Aorta (tissue), 5 donors: ENCODE measurements around the gene LMX1B. TPM values are rescaled to one million over a fixed set of nuclear protein-coding genes. Genes with fewer than 3 reads are reported as not detected.
"Not testable (repeated sequence)": the region's sequence is repeated elsewhere in the genome, so short reads cannot be mapped to it uniquely, and the experiment has no call there.

Experiments used
- ATAC-seq: fragments of 200-7000 bp; cut with Tn5 transposase; one replicate; pipeline ENCODE4 v1.9.1; 2022; ENCODE audit warnings: moderate library complexity; ENCODE audit not compliant: low FRiP score
- DNase-seq, 2 donors: peaks; one replicate each; pipeline ENCODE4 v3.0.0-alpha.2; 2020
- H3K27ac ChIP-seq, 2 donors: one replicate each; pipeline ENCODE4 v1.5.1; 2013; ENCODE audit warnings: low read length in 2 of 2, mild to moderate bottlenecking in 2 of 2, moderate library complexity in 2 of 2, control low read depth in 1 of 2, inconsistent platforms in 1 of 2, low read depth in 1 of 2
- H3K27me3 ChIP-seq, 2 donors: one replicate each; pipeline ENCODE4 v1.6.1; 2013; ENCODE audit warnings: control low read depth in 1 of 2, low read length in 1 of 2, mild to moderate bottlenecking in 1 of 2, moderate library complexity in 1 of 2; ENCODE audit not compliant: insufficient read depth in 2 of 2, control insufficient read depth in 1 of 2
- H3K36me3 ChIP-seq, 2 donors: one replicate each; pipeline ENCODE4 v1.6.1; 2013; ENCODE audit warnings: control low read depth in 1 of 2, low read length in 1 of 2, mild to moderate bottlenecking in 1 of 2; ENCODE audit not compliant: insufficient read depth in 2 of 2, control insufficient read depth in 1 of 2
- H3K4me1 ChIP-seq, 2 donors: one replicate each; pipeline ENCODE4 v1.6.1; 2013; ENCODE audit warnings: low read length in 2 of 2, control low read depth in 1 of 2, mild to moderate bottlenecking in 1 of 2, moderate library complexity in 1 of 2; ENCODE audit not compliant: insufficient read depth in 2 of 2, control insufficient read depth in 1 of 2
- H3K4me3 ChIP-seq, 2 donors: one replicate each; pipeline ENCODE4 v1.5.1; 2013; ENCODE audit warnings: low read length in 2 of 2, control low read depth in 1 of 2, mild to moderate bottlenecking in 1 of 2
- H3K9me3 ChIP-seq: one replicate; pipeline ENCODE4 v1.6.1; 2013; ENCODE audit warnings: mild to moderate bottlenecking, low read length; ENCODE audit not compliant: control insufficient read depth
- whole genome bisulfite sequencing, 2 donors: extraction: QIAGEN DNeasy Blood & Tissue Kit; methylation state at CpG; one replicate each; pipeline ENCODE4 v1.1.7; 2013; 5-methylcytosine and 5-hydroxymethylcytosine counted together
- intact Hi-C, 2 donors: fragments of 100-400 bp; cut with DNase I; formaldehyde crosslinking; loops; one replicate each; pipeline versions ENCODE4 v1.14.2 to v1.15.0; 2022
- polyA plus RNA-seq, 2 donors: library from polyadenylated mRNA; stranded (reverse); fragments of 200-250 nt; gene quantifications; one replicate each; pipeline ENCODE4 v1.2.3, GENCODE V29; 2013
- total RNA-seq, 2 donors: library from RNA; stranded (reverse); fragmentation: NEBNext Ultra II Directional; extraction: Animal tissue kit (Norgen Biotek cat#: 25700); gene quantifications; one replicate each; pipeline ENCODE4 v1.2.1, GENCODE V29; 2021
- donor health status: healthy with polysubstance abuse.
- donor health status: Bipolar disorder and iron deficiency.
- donor health status: DM: no; HTN: no; CAD: no.
- donor health status: DM: no; HTN: no; CAD: no.
- donor health status: DM: yes; HTN: yes; CAD: no.

LMX1B gene
- total and polyA plus RNA-seq, 4 donors, result 0.32 to 1.6 TPM; not detected in 2

DNA sequence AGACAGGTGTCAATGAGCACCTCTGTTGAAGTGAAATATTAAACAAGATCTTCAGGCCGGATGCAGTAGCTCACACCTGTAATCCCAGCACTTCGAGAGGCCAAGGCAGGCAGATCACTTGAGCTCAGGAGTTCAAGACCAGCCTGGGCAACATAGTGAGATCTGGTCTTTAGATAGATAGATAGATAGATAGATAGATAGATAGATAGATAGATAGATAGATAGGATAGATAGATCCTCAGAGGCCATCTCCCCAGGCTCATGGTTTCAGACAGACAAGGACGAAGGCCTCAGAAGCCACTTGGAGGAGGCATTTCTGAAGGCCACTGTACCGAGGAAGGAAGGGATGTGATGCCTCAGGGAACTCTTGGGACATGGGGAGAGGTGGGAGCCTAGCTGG is 42.5 kb downstream of the LMX1B start:
- H3K9me3 ChIP-seq, H3K4me3 ChIP-seq, ATAC-seq, H3K36me3 ChIP-seq, H3K27me3 ChIP-seq, DNase-seq, intact Hi-C loops, H3K4me1 ChIP-seq, H3K27ac ChIP-seq: not testable (repeated sequence)
- WGBS, 2 donors, result 90% methylated on average over 4 of the region's 4 CpGs

DNA sequence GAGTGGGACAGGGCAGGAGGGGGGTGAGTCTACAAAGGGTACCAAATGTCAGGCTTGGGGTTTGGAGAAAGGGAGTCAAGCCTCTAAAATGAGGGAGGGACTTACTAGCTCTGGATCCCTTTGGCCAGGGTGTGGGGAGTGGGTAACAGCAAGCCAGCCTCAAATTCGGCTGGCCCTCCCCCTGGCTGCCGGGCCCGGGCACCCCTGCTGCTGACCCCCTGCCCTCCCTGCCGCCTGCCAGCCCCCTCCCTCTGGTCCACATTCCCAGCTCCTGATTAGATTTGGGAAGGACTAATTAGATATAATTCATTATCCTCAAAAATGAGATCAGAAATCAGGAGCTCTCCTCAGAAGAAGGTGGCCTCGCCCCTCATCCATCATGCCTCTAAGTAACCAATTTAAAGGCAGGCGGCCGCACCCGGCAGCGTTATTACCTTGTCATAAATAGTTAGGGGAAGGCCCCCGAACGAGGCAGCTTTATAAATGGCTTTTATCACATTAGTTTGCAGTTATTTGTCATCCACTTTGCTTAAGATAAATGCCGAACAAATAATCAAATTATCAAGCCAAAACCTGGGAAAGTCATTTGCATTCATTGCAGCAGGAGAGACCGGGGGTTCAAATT is 44.6 kb downstream of the LMX1B start:
- Histone ChIP-seq H3K9me3 (no peaks in the 10 kb centered on the region), H3K4me3 (no peak overlapping the region), H3K4me1 (no peaks in the 10 kb centered on the region), H3K27ac (no peak overlapping the region), H3K36me3 (no peaks in the 10 kb centered on the region), H3K27me3 (no peaks in the 10 kb centered on the region)
- WGBS, 2 donors, result 92% methylated on average over 13 of the region's 13 CpGs
- intact Hi-C loops, result no loop called here
- ATAC-seq (no peak), DNase-seq (no peak)

DNA sequence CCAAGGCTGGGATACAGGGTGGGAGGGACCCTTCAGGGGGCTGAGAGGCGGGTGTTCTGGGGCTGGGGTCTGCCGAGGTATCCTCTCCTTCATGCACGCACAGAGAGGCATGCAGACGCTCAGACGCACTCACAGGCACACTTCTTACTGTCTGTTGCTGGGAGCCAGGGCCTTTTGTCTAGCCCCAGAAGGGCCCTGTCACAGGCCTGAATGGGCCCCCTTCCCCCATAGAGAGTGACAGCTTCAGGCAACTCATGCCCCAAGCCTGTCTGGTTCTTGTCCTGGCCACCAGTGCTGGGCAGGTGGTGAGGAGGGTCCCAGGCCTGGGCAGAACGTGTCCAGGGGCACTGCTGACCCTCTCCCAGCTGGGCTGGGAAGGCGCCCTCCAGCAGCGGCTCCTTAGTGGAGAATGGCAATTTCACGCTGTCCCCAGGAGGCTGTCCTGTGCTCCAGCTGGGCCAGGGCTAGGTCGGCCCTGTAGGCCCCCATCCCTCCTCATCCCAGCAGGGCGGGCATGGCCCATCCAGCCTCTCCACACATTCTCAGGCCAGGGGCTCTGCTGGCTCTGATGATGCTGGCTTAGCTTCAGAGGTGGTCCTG is 45.3 kb downstream of the LMX1B start:
- no peaks in the 10 kb centered on the region for H3K4me1 ChIP-seq
- no peak overlapping the region for H3K27ac ChIP-seq
- ATAC-seq (no peak), DNase-seq (no peak)
- 92 to 94% methylated on average over 9 to 11 of the region's 11 CpGs for WGBS, 2 donors
- H3K9me3 ChIP-seq, result no peaks in the 10 kb centered on the region
- intact Hi-C loops, result no loop called here
- H3K36me3 ChIP-seq, result no peaks in the 10 kb centered on the region
- no peak overlapping the region for H3K4me3 ChIP-seq
- H3K27me3 ChIP-seq, result no peaks in the 10 kb centered on the region

DNA sequence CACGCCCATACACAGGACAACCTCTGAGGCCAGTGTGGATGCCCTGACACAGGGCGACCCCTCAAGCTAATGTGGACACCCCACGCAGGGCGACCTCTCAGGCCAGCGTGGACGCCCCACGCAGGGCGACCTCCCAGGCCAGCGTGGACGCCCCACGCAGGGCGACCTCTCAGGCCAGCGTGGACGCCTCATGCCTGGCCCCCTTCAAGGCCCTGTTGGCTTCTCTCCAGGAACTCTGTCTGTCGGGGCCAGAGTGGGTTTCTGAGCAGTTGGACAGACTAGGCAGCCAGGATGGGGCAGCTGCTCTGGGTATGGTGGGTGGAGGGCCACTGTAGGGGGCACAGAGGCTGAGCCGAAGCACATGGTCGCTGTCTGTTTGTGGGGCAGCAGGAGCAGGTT is 47.4 kb downstream of the LMX1B start:
- Histone ChIP-seq H3K36me3 (no peaks in the 10 kb centered on the region), H3K9me3 (no peaks in the 10 kb centered on the region), H3K4me1 (no peaks in the 10 kb centered on the region), H3K27ac (no peak overlapping the region), H3K4me3 (no peak overlapping the region), H3K27me3 (no peaks in the 10 kb centered on the region)
- 94 to 96% methylated on average over 17 of the region's 17 CpGs for WGBS, 2 donors
- intact Hi-C loops, result no loop called here
- no peak for ATAC-seq
- DNase-seq, result no peak

DNA sequence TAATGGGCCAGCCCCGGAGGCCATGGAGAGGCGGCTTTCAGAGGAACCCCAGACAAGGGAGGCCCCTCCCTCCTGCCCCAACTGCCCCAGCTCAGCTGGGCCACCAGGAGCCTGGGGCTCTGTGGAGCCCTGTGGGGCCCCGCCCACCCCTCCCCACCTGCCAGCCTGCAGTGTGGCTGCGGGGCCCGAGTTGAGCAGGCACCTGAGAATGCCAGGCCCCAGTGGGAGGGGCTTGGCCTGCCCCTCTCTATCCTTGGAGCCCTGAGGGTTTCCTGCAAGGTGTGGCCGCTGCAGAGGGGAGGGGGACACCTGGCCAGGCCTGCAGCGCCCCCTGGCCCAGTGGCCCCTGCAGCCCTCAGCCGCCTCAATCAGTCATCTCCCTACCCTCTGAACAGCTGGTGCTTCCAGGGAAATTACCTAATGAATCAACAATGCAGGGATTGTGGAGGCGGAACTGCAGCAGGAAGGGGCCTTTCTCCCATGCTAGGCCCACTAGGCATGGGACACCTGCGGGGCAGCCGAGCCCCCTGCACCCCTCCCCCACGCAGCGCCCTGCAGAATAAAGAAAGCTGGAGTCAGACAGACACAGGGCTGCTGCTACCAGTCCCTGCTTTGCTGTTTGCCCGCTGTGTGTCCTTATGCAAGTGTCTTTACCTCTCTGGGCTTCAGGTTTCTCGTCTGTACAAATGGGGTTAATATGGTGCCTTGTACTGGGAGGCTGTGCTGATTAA is 48.0 kb downstream of the LMX1B start:
- ATAC-seq, result no peak
- DNase-seq, result no peak
- Histone ChIP-seq H3K27ac (no peak overlapping the region), H3K4me1 (no peaks in the 10 kb centered on the region), H3K27me3 (no peaks in the 10 kb centered on the region), H3K9me3 (no peaks in the 10 kb centered on the region), H3K36me3 (no peaks in the 10 kb centered on the region), H3K4me3 (no peak overlapping the region)
- intact Hi-C loops, result no loop called here
- 55 to 67% methylated on average over 14 to 15 of the region's 15 CpGs for WGBS, 2 donors

DNA sequence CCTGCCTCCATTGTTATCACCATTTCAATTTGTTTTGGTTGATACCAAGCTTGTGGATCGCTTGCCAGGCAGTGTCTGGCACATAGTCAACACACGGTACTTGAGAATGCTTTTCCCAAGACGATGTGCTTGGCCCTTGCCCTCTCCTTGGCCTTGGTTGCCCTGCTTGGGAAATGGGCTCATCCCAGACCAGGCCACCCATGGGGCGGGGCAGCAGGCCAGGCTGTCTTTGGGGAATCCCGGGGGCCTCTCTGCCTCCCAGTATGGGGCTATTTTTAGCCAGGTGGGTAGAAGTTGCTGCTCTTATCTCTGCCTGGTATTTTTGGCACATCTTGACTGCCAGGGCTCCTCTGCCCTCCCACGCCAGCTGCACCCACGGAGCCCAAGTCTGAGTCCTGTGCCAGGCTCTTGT is 49.9 kb downstream of the LMX1B start:
- no peaks in the 10 kb centered on the region for H3K4me1 ChIP-seq
- intact Hi-C loops, result no loop called here
- no peaks in the 10 kb centered on the region for H3K9me3 ChIP-seq
- H3K36me3 ChIP-seq, result no peaks in the 10 kb centered on the region
- no peak overlapping the region for H3K27ac ChIP-seq
- DNase-seq (no peak), ATAC-seq (no peak)
- H3K27me3 ChIP-seq, result no peaks in the 10 kb centered on the region
- H3K4me3 ChIP-seq, result no peak overlapping the region
- WGBS, 2 donors, result 4 to 6% methylated on average over 7 of the region's 7 CpGs

DNA sequence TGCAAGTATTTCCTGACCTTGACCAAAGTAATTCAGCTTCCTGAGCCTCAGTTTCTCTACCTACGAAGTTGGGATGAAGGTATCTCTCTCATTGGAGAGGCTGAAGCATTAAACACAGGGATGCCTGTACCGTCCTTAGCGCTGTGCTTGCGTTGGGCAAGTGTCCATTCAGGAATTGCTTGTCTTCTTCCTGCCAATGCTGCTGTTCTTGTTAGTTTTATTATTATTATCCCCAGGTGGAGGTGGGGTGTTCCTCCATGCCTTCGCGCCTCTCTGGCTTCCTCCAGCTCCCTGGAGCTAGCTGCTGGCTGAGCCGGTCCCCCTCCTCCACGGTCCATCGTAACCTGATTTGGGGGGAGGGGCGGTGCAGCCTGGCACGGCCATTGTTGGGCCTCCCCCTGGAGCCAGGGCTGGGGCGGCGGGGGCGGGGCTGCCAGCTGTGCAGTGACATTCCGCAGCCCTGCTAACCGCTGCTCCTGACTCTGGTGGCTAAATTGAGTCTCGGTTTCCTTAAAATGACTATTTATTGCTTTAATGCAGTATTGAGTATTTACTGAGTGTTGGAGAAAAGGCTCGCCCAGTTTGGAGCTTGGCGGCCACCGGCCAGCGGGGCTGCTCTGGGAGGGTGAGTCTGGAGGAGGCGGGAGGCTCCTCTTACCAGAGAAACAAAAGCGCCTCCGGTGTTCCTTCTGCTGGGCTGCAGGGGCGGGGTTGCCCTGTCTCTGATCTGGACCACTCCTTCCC is 51.3 kb downstream of the LMX1B start:
- WGBS, 2 donors, result 27 to 33% methylated on average over 24 to 25 of the region's 25 CpGs
- ATAC-seq, result no peak
- H3K4me3 ChIP-seq, result no peak overlapping the region

DNA sequence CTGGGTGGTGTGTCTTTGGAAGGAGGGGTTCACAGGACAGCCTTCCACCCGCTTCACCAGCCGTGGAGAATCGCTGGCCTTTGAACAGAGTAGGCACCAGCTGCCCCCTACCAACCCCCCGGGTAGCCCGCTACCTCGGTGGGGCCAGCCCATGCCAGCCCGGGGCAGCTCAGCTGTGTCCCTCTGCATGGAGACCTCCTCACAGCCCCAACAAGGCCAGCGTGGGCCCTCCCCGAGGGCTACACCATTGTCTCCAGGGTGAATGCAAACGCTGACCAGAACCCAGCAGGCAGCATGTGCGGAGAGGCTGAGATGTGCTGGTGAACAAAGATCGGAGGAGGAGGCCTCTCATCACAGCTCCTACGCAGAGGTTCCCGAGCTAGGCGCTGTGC is 51.9 kb downstream of the LMX1B start:
- Histone ChIP-seq H3K27ac (no peak overlapping the region), H3K27me3 (no peaks in the 10 kb centered on the region), H3K9me3 (no peaks in the 10 kb centered on the region), H3K4me1 (no peaks in the 10 kb centered on the region), H3K4me3 (no peak overlapping the region), H3K36me3 (no peaks in the 10 kb centered on the region)
- ATAC-seq (no peak), DNase-seq (no peak)
- intact Hi-C loops, result no loop called here
- 88 to 91% methylated on average over 14 to 15 of the region's 15 CpGs for WGBS, 2 donors

More for the DNA sequence above, 51.3 kb downstream of the LMX1B start:
- no peaks in the 10 kb centered on the region for H3K9me3 ChIP-seq
- no peak for DNase-seq
- H3K27me3 ChIP-seq, result no peaks in the 10 kb centered on the region
- H3K36me3 ChIP-seq, result no peaks in the 10 kb centered on the region
- no peak overlapping the region for H3K27ac ChIP-seq
- H3K4me1 ChIP-seq, result no peaks in the 10 kb centered on the region
- intact Hi-C loops, result no loop called here
